ENCODE measurements around the gene CLEC17A.

DNA sequence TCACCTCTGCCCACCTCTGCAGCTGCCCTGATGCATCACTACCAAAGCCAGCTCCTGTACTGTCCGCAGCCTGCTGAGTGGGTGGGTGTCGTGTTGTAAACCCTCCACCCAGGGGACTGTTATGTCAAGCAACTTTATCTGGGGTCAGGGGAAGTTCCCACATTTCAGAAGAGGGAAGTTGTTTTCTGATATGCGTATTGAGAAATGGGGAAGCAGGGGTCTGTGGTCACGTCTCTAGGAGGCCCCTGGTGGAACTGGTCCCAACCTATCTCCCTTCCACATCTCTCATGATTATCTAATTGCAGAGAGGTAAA lies 31.2 kb downstream of the CLEC17A start:
- TF ChIP-seq POLR2AphosphoS5 (IDR thresholded peaks at IDR 0.05) = no peak
- TF ChIP-seq, protein P1, sequence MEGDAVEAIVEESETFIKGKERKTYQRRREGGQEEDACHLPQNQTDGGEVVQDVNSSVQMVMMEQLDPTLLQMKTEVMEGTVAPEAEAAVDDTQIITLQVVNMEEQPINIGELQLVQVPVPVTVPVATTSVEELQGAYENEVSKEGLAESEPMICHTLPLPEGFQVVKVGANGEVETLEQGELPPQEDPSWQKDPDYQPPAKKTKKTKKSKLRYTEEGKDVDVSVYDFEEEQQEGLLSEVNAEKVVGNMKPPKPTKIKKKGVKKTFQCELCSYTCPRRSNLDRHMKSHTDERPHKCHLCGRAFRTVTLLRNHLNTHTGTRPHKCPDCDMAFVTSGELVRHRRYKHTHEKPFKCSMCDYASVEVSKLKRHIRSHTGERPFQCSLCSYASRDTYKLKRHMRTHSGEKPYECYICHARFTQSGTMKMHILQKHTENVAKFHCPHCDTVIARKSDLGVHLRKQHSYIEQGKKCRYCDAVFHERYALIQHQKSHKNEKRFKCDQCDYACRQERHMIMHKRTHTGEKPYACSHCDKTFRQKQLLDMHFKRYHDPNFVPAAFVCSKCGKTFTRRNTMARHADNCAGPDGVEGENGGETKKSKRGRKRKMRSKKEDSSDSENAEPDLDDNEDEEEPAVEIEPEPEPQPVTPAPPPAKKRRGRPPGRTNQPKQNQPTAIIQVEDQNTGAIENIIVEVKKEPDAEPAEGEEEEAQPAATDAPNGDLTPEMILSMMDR (IDR thresholded peaks at IDR 0.05; ENCODE audit: poor library complexity, severe bottlenecking) = no peak
- TF ChIP-seq SMC3 (conservative IDR thresholded peaks at IDR 0.05; ENCODE audit: poor library complexity) = no peak
- TF ChIP-seq MXI1 (conservative IDR thresholded peaks at IDR 0.05; ENCODE audit: poor library complexity, severe bottlenecking) = no peak
